SK-N-SH treated with all-trans-retinoic acid at 6 μM for 48 hours (cell line): ENCODE results near the gene PTPRT.

Source experiments
- CREB5 ChIP-seq: fragments of 250-450 bp; sonication (Bioruptor Pico); IDR thresholded peaks from 2 replicates; pipeline ENCODE4 v1.5.1; 2020; ENCODE audit warnings: low read depth, mild to moderate bottlenecking, moderate library complexity
- CSDC2 ChIP-seq: fragments of 250-450 bp; sonication (Bioruptor Pico); IDR thresholded peaks from 2 replicates; pipeline ENCODE4 v1.5.0; 2020; ENCODE audit warnings: mild to moderate bottlenecking, moderate library complexity
- OSR1 ChIP-seq: fragments of 250-450 bp; sonication (Bioruptor Pico); IDR thresholded peaks from 2 replicates; pipeline ENCODE4 v1.8.0; 2022; ENCODE audit warnings: moderate library complexity, mild to moderate bottlenecking, inconsistent platforms
- SNAI2 ChIP-seq: fragments of 250-450 bp; sonication (Bioruptor Pico); IDR thresholded peaks from 2 replicates; pipeline ENCODE4 v1.5.0; 2020; ENCODE audit warnings: mild to moderate bottlenecking, moderate library complexity
- TF ChIP-seq, protein P1 (sequence below): fragments of 250-450 bp; sonication (Bioruptor Pico); IDR thresholded peaks from 2 replicates; pipeline ENCODE4 v1.8.0; 2020; ENCODE audit warnings: mild to moderate bottlenecking, moderate library complexity, borderline replicate concordance

DNA sequence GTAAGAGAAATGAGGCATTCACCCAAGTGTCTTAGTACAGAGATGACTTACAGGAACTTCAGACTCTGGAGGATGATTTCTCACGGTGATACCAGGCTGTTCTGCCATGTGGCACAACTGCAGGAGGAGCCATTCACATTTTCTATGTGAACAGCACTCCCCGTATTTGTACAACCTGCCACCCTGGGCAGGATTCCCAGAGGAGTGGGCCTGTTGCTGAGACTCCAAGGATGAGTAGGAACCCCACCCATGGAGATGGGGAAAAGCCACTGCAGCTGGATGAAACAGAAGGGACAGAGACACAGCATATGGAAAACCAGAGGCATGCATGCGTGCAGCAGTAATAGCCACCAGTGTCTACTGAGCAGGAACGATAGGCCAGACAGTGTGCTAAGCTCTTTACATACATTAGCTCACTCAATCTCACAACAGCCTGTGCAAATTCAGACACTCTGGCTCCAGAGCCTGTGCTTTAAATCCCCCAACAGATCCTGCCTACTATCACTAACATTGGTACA lies 48.0 kb upstream of the PTPRT start:
- TF ChIP-seq, protein P1, sequence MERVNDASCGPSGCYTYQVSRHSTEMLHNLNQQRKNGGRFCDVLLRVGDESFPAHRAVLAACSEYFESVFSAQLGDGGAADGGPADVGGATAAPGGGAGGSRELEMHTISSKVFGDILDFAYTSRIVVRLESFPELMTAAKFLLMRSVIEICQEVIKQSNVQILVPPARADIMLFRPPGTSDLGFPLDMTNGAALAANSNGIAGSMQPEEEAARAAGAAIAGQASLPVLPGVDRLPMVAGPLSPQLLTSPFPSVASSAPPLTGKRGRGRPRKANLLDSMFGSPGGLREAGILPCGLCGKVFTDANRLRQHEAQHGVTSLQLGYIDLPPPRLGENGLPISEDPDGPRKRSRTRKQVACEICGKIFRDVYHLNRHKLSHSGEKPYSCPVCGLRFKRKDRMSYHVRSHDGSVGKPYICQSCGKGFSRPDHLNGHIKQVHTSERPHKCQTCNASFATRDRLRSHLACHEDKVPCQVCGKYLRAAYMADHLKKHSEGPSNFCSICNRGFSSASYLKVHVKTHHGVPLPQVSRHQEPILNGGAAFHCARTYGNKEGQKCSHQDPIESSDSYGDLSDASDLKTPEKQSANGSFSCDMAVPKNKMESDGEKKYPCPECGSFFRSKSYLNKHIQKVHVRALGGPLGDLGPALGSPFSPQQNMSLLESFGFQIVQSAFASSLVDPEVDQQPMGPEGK: no peak
- TF ChIP-seq CREB5 (CRISPR knock-in tag): no peak
- TF ChIP-seq SNAI2 (CRISPR knock-in tag): no peak
- no peak for TF ChIP-seq CSDC2 (CRISPR knock-in tag)
- no peak for TF ChIP-seq OSR1 (CRISPR knock-in tag)
